GM12872 (cell line): ENCODE results near the gene GPX7.

Source experiments
- TF ChIP-seq, protein P1 (sequence below): IDR thresholded peaks from 3 replicates; pipeline ENCODE4 v1.5.1; 2011; ENCODE audit warnings: low read depth, mild to moderate bottlenecking, low read length, moderate library complexity; ENCODE audit not compliant: insufficient read depth

The GPX7 gene

DNA sequence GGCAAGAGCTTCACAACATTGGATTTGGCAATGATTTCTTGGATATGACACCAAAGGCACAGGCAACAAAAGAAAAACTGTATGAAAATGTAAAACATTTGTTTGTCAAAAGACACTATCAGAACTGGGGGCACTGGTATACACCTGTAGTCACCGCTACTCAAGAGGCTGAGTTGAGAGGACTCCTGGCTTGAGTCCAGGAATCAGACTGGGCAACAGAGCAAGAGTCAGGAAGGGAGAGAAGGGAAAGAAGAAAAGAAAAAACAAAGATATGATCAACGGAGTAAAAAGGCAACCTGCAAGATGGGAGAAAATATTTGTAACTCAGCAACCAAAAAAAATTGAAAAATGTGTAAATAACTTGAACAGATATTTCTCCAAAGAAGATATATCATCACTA, 43.2 kb upstream of the GPX7 start:
- TF ChIP-seq, protein P1, sequence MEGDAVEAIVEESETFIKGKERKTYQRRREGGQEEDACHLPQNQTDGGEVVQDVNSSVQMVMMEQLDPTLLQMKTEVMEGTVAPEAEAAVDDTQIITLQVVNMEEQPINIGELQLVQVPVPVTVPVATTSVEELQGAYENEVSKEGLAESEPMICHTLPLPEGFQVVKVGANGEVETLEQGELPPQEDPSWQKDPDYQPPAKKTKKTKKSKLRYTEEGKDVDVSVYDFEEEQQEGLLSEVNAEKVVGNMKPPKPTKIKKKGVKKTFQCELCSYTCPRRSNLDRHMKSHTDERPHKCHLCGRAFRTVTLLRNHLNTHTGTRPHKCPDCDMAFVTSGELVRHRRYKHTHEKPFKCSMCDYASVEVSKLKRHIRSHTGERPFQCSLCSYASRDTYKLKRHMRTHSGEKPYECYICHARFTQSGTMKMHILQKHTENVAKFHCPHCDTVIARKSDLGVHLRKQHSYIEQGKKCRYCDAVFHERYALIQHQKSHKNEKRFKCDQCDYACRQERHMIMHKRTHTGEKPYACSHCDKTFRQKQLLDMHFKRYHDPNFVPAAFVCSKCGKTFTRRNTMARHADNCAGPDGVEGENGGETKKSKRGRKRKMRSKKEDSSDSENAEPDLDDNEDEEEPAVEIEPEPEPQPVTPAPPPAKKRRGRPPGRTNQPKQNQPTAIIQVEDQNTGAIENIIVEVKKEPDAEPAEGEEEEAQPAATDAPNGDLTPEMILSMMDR = no peak

DNA sequence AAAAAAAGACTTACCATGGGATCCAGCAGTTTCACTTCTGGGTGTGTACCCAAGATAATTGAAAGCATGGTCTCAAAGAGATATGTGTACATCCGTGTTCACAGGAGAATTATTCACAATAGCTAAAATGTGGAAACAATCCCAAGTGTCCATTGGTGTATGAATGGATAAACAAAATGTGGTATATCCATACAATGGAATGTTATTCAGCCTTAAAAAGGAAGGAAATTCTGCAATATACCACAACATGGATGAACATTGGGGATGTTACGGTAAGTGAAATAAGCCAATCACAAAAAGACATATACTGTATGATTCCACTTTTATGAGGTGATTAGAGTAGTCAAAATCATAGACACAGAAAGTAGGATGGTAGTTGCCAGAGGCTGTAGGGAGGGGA, 42.3 kb upstream of the GPX7 start:
- TF ChIP-seq, protein P1 = no peak

DNA sequence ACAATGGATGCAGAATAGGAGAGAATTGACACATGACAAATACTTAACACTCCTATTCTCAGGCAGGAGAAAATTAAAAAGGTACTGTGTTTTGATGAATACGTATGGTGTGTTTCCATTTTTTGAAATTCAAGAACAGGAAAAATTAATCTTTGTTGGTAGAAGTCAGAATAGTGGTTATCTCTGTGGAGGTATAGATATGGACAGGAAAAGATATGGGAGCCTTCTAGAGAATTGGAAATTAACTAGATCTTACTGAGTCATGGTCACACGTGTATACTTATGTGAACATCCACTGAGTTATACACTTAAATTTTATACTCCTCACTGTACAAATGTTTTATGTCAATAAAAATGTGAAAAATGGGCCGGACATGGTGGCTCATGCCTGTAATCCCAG, 39.4 kb upstream of the GPX7 start:
- TF ChIP-seq, protein P1 = no peak

DNA sequence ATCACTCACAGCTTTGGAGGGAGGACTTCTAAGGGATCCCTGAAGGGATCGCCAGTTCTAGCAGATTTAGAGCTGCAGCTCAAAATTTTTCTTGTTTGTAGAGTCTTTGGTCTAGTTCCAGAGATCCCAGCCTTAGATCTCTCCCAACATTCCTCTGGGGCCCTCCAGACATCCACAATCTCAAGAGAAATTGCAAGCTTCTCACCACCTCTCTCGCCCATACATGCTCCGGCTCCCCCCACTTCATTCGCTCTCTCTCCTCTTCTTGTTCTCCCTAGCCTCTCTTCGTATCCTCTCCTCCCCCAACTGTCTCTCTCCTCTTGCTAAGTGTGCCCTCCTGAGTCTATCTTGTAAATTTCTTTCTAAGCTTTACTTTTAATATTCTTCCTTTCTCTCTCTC, 34.2 kb upstream of the GPX7 start:
- TF ChIP-seq, protein P1 = no peak

DNA sequence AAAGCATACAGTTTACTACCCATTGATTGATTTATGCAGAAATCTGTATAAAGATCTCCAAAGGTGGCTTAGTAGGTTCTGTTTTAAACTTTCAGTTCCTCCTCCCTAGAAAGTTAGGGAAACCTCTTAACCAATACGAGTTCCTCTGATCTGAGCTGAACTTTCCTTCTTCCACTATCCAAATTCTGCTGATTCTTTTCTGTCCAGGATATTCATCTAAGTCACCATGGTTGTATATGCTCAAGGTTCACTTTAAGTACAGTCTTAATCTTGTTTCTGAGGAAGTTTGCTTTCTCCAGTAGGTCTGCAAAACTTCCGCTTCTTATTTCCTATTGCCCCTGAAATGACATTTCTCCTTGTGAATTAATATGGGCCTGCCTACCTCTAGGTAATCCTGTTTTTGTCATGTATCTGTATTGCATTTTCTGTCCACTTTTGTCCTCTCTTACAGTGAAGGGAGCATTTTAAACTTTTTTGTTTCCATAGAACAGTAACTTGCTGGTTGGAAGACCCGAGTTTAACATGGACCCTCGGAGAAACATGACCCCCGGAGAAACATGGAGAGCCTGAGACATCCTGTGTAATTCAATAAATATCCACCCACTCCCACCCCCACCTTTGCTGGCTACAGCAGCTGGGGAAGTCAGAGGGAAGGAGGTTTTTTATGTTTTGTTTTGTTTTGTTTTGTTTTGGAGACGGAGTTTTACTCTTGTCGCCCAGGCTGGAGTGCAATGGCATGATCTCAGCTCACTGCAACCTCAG, 32.5 kb upstream of the GPX7 start:
- TF ChIP-seq, protein P1 = no peak

DNA sequence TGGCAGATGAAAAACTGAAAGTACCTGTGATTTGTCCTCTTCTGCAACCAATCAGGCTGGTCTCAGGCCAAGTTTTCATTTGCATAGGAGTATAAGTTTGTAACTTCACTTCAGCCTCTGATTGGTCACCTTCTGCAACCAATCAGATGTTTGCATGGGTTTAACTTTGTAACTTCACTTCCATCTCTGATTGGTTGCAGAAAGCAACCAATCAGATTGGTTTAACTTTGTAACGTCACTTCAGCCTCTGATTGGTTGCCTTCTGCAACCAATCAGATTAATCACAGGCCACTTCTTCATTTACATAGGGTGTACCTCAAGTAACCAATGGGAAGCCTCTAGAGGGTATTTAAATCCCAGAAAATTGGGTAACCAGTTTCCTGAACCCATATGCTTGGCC, 30.4 kb upstream of the GPX7 start:
- TF ChIP-seq, protein P1 = no peak

DNA sequence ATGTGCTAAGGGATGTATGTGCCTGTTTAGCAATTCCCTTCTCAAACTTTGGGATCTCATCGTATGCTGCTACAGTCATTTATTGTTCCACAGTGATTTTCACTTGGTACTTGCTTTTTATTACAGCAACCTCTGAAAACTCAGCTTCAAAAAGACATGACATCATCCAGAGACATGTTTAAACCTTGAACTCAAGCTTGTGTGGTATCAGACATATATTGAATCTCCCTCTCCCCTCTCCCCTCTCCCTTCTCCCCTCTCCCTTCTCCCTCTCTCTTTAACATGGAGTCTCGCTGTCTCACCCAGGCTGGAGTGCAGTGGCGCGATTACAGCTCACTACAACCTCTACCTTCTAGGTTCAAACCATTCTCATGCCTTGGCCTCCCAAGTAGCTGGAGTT, 29.8 kb upstream of the GPX7 start:
- TF ChIP-seq, protein P1 = no peak
